Activated T-cell treated with anti-CD3 and anti-CD28 coated beads, Interleukin-2, amount 50 U/mL, for 4 hours (primary cell): ENCODE data around the gene ANKRD33B. TPM values are rescaled to one million over a fixed set of nuclear protein-coding genes. Genes with fewer than 3 reads are reported as not detected.

Experiments used
- ATAC-seq, 2 donors: fragments of 200-7000 bp; cut with Tn5 transposase; one replicate each; pipeline ENCODE4 v1.10.0; 2021
- DNase-seq: peaks from one replicate; pipeline ENCODE4 v3.0.0-alpha.2; 2020
- H3K27me3 Mint-ChIP-seq: one replicate; pipeline ENCODE4 v1.8.0; 2021; ENCODE audit warnings: low read depth, mixed read lengths
- H3K36me3 Mint-ChIP-seq: one replicate; pipeline ENCODE4 v1.8.0; 2022; ENCODE audit warnings: mixed read lengths; ENCODE audit not compliant: insufficient read depth
- H3K4me1 Mint-ChIP-seq: one replicate; pipeline ENCODE4 v1.8.0; 2021; ENCODE audit warnings: low read depth, mixed read lengths
- H3K4me3 Mint-ChIP-seq: one replicate; pipeline ENCODE4 v1.8.0; 2021; ENCODE audit warnings: mild to moderate bottlenecking, moderate library complexity, mixed read lengths
- H3K9me3 Mint-ChIP-seq: one replicate; pipeline ENCODE4 v1.8.0; 2021; ENCODE audit warnings: mixed read lengths
- total RNA-seq, 3 donors: library from RNA; stranded (reverse); gene quantifications; one replicate each; pipeline ENCODE4 v1.2.1, GENCODE V29; 2021

The ANKRD33B gene
- total RNA-seq, 3 donors from 2014 or later = 7.7 to 20.2 (median 9.7) TPM

DNA sequence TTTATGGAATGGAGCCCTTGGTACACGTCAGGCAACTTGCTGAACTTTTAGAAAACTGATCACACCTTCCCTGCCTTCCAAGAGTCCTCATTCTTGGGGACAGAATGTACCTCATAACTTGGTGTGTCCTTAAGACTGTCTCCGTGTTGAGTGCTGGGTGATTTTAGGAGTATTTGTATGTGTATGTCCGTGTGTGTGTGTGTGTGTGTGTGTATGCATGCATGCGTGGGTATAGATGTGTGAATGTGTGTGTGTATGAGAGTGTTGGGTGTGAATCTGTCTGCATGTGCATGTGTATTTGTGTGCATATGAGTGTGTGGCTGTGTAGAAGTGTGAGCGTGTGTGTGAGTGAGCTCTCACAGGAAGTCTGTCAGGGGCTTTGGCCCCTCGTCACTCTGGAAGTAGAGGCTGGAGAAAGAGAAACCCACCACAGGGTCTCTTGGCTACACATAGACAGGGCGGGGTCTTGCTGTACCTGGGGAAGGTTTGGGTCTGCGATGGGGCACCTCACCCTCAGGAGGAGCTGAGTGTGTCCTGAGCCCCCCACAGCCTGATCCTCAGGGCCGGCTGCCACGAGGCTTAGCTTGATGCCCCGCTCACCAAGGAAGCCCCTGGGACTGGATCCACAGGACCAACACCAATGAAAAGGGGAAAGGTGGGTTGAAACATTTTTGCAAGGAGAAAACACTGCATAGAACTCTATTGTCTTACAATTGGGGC, 33.1 kb upstream of the ANKRD33B start:
- H3K36me3 Mint-ChIP-seq = no peaks in the 10 kb centered on the region
- H3K9me3 Mint-ChIP-seq = no peaks in the 10 kb centered on the region
- H3K27me3 Mint-ChIP-seq = peaks cover 8% of the 10 kb centered on the region
- H3K4me1 Mint-ChIP-seq = no peaks in the 10 kb centered on the region
- ATAC-seq (no peak), DNase-seq (no peak)
- H3K4me3 Mint-ChIP-seq = no peak overlapping the region

GRCh38 chr5:10532421-10532820, 31.4 kb upstream of the ANKRD33B start:
- Mint-ChIP-seq H3K4me1 (peaks cover 9% of the 10 kb centered on the region), H3K4me3 (no peak overlapping the region), H3K9me3 (no peaks in the 10 kb centered on the region), H3K27me3 (peaks cover 8% of the 10 kb centered on the region), H3K36me3 (no peaks in the 10 kb centered on the region)
- ATAC-seq (no peak), DNase-seq (no peak)

DNA sequence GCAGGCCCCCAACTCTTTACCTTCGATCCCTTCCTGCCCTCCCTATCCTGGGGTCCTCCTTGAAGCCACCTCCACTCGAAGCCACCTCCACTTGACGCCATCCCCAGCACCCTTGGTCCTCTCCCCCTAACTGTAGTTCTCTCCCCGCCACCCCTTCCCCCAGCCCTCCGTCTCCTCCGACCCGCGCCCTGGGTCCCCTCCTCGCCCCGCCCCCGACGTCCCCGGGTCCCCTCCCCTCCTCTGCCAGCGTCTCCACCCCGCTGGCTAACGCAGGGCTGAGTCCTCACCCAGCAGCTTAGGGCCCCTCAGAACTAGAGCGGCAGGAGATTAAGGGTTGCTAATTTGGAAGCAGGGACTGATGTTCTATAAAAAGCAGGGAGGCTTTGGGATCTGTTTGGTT, 30.6 kb upstream of the ANKRD33B start:
- Mint-ChIP-seq H3K36me3 (no peaks in the 10 kb centered on the region), H3K9me3 (no peaks in the 10 kb centered on the region), H3K27me3 (peaks cover 14% of the 10 kb centered on the region), H3K4me3 (no peak overlapping the region), H3K4me1 (peaks cover 16% of the 10 kb centered on the region)
- ATAC-seq (peak in 1 of 2 donors; percentile 33), DNase-seq (no peak)

DNA sequence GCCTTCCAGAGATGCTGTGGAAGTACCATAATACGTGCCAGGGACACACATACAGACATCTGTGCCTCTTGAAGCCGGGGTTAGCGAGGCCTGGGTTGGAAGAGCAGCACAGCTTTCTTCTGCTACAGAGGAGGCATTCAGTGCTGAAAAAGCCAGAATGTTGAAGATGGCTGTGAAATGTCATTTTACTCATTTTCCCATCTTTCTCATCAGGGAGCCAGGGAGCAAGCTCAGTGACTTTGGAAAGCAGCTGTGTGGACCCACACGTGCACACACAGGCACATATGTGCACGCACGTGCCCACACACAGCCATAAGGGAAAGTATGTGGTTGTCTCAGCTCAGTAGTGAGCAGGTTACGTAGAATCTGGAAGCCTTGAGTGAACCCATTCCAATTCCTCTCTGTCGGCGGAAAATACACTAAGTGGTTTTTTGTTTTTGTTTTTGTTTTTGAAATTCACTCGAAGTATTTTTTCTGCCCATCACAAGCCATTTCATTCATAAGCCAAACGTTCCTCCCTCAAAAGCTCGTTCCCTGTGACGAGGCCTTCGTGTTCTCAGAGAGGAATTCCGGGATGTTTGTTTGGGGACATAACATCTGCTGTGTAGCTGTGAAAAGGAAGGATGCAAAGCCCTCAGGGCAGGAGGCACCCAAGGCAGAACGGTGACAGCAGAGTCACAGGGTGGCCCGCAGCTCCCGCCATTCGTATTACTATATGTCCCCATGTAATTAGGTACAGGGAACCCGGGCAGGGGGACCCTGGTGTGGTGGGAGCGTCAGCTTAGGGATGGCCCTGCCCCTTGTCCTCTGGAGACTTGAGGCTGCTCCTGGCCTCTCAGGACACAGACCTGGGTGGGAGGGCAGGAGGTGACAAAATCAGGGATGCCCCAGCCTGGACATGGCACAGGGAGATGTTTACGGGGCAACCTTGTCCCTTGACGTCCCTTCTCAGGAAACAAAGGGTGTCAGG, 29.0 kb upstream of the ANKRD33B start:
- no peak for ATAC-seq
- Mint-ChIP-seq H3K9me3 (no peaks in the 10 kb centered on the region), H3K36me3 (no peaks in the 10 kb centered on the region), H3K27me3 (peaks cover 22% of the 10 kb centered on the region), H3K4me1 (peaks cover 16% of the 10 kb centered on the region), H3K4me3 (no peak overlapping the region)
- DNase-seq = no peak

- H3K36me3 Mint-ChIP-seq = no peaks in the 10 kb centered on the region
These were observed 27.4 kb upstream of the ANKRD33B start for GRCh38 chr5:10536511-10536910.

GRCh38 chr5:10536931-10537579, 26.8 kb upstream of the ANKRD33B start:
- no peak for DNase-seq
- H3K4me3 Mint-ChIP-seq = no peak overlapping the region
- H3K4me1 Mint-ChIP-seq = peaks cover 16% of the 10 kb centered on the region
- H3K36me3 Mint-ChIP-seq = no peaks in the 10 kb centered on the region
- peaks cover 30% of the 10 kb centered on the region for H3K27me3 Mint-ChIP-seq
- H3K9me3 Mint-ChIP-seq = no peaks in the 10 kb centered on the region
- peak in 1 of 2 donors; percentile 16 for ATAC-seq

More at GRCh38 chr5:10536511-10536910, 27.4 kb upstream of the ANKRD33B start:
- Mint-ChIP-seq H3K9me3 (no peaks in the 10 kb centered on the region), H3K4me1 (peaks cover 16% of the 10 kb centered on the region), H3K4me3 (no peak overlapping the region), H3K27me3 (peaks cover 29% of the 10 kb centered on the region)
- ATAC-seq = no peak
- no peak for DNase-seq

- DNase-seq = no peak
- Mint-ChIP-seq H3K27me3 (peaks cover 28% of the 10 kb centered on the region), H3K36me3 (no peaks in the 10 kb centered on the region), H3K4me1 (peaks cover 16% of the 10 kb centered on the region), H3K9me3 (no peaks in the 10 kb centered on the region), H3K4me3 (no peak overlapping the region)
- peak; percentile 17 to 48 for ATAC-seq
These were observed 26.2 kb upstream of the ANKRD33B start for GRCh38 chr5:10537624-10538023.

GRCh38 chr5:10538103-10538788, 25.6 kb upstream of the ANKRD33B start:
- peak; percentile 20 to 46 for ATAC-seq
- no peak overlapping the region for H3K4me3 Mint-ChIP-seq
- peaks cover 26% of the 10 kb centered on the region for H3K27me3 Mint-ChIP-seq
- H3K36me3 Mint-ChIP-seq = no peaks in the 10 kb centered on the region
- H3K4me1 Mint-ChIP-seq = peaks cover 16% of the 10 kb centered on the region
- no peaks in the 10 kb centered on the region for H3K9me3 Mint-ChIP-seq
- no peak for DNase-seq

DNA sequence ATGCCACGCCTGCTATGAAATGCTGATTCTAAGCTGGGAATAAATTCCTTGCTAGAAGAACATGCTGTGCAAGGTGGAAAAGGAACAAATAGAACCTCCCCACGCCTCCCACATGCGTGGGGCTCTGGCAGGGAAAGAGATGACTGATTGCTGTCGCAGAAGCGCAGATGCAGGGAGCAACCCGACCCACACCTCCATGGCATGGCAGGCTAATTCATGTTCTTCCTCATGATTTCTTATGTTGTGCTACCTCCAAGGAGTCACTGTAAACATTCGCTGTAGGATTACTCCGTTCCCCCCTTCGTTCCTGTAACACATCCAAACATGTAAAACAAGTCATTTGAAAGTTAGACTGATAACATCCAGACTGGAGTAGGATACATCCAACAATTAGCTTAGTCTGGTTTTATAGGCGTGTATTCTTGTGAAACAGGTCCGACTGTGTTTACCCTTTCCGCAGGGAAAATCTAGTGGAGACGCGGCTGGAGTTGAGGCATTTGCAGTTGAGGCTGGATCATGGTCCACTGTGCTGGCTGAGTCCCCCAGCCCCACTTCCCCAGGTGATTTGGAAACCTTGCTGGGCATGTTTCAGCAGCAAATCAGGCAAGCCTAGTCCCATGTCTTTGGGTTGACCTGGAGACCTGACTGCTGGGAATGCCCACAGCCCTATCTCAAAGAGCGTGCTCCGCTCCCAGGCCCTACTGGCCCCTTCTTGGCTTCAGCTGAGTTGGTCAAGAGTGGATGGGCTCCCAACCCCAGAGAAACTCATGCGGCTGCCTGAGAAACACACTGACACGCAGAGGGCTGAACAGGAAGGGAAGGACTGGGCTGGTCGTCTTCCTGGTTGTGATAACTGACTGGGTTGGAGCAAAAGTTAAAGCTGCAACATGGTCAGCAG, 24.8 kb upstream of the ANKRD33B start:
- ATAC-seq (no peak), DNase-seq (no peak)
- no peak overlapping the region for H3K4me3 Mint-ChIP-seq
- H3K36me3 Mint-ChIP-seq = no peaks in the 10 kb centered on the region
- peaks cover 28% of the 10 kb centered on the region for H3K27me3 Mint-ChIP-seq
- peaks cover 16% of the 10 kb centered on the region for H3K4me1 Mint-ChIP-seq
- H3K9me3 Mint-ChIP-seq = no peaks in the 10 kb centered on the region

DNA sequence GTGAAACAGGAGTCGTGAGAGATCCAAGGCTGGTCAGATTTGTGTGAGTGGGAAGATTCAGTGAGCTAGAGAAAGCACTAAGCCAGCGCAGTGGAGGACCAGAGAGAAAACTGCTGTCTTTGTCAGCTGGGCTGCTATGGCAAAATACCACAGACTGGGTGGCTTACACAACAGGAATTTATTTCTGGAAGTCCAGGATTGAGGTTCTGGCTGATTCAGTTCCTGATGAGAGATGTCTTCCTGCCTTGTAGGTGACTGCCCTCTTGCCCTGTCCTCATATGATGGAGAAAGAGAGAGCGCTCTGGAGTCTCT, 24.2 kb upstream of the ANKRD33B start:
- Mint-ChIP-seq H3K27me3 (peaks cover 25% of the 10 kb centered on the region), H3K9me3 (no peaks in the 10 kb centered on the region), H3K4me1 (peaks cover 16% of the 10 kb centered on the region), H3K4me3 (no peak overlapping the region), H3K36me3 (no peaks in the 10 kb centered on the region)
- DNase-seq = no peak
- no peak for ATAC-seq

DNA sequence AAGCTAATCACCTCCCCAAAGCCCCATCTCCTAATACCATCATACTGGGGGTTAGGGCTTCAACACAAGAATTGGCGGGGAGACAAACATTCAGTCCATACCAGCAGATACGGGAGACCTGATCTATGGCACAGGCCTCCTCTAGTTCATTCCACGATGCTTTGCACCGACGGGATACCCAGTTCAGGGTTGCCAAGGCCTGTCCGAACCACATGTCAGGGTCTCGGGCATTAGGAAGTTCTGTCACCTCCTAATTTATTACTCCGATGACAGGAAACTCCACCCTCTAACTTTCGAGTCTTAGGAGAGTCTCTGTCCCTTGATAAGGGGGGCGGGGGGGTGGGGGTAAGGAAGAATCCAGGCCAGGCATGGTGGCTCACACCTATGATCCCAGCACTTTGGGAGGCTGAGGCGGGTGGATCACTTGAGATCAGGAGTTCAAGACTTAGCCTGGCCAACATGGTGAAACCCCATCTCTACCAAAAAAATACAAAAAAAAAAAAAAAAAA, 23.8 kb upstream of the ANKRD33B start:
- Mint-ChIP-seq H3K4me3 (no peak overlapping the region), H3K4me1 (peaks cover 16% of the 10 kb centered on the region), H3K27me3 (peaks cover 24% of the 10 kb centered on the region), H3K36me3 (no peaks in the 10 kb centered on the region), H3K9me3 (no peaks in the 10 kb centered on the region)
- ATAC-seq = no peak
- DNase-seq = no peak

- peaks cover 24% of the 10 kb centered on the region for H3K27me3 Mint-ChIP-seq
- DNase-seq (no peak), ATAC-seq (no peak)
- H3K9me3 Mint-ChIP-seq = no peaks in the 10 kb centered on the region
- peaks cover 16% of the 10 kb centered on the region for H3K4me1 Mint-ChIP-seq
- H3K36me3 Mint-ChIP-seq = no peaks in the 10 kb centered on the region
- no peak overlapping the region for H3K4me3 Mint-ChIP-seq
These were observed 22.8 kb upstream of the ANKRD33B start for GRCh38 chr5:10540951-10541646.
